Smooth muscle cell (in vitro differentiated cells): ENCODE measurements around the gene RABGEF1. TPM values are rescaled to one million over a fixed set of nuclear protein-coding genes. Genes with fewer than 3 reads are reported as not detected.
"Not testable (repeated sequence)": the region's sequence is repeated elsewhere in the genome, so short reads cannot be mapped to it uniquely, and the experiment has no call there.

Experiments
- DNase-seq: peaks from one replicate; lab custom pipeline; 2025; ENCODE audit not compliant: unreplicated experiment; lab: John Stamatoyannopoulos, UW
- H2AFZ ChIP-seq: fragments of 200-600 bp; sonication (generic); 2 replicates; pipeline ENCODE4 v1.6.0; 2016; ENCODE audit warnings: antibody characterized with exemption, low read depth, mild to moderate bottlenecking
- H3F3A ChIP-seq: fragments of 200-600 bp; sonication (generic); 2 replicates; pipeline ENCODE4 v1.6.0; 2017; ENCODE audit warnings: antibody characterized with exemption, low read depth
- H3K27ac ChIP-seq: fragments of 200-600 bp; sonication (generic); 2 replicates; pipeline ENCODE4 v1.5.1; 2016; ENCODE audit warnings: low read depth, mild to moderate bottlenecking
- H3K27me3 ChIP-seq: fragments of 200-600 bp; sonication (generic); 2 replicates; pipeline ENCODE4 v1.6.1; 2016; ENCODE audit warnings: low read depth, mild to moderate bottlenecking
- H3K36me3 ChIP-seq: fragments of 200-600 bp; sonication (generic); 2 replicates; pipeline ENCODE4 v1.5.1; 2016; ENCODE audit warnings: low read depth
- H3K4me1 ChIP-seq: fragments of 200-600 bp; sonication (generic); 2 replicates; pipeline ENCODE4 v1.5.1; 2016; ENCODE audit warnings: low read depth
- H3K4me2 ChIP-seq: fragments of 200-600 bp; sonication (generic); 2 replicates; pipeline ENCODE4 v1.6.0; 2016; ENCODE audit warnings: mild to moderate bottlenecking
- H3K4me3 ChIP-seq: fragments of 200-600 bp; sonication (generic); 2 replicates; pipeline ENCODE4 v1.5.1; 2016; ENCODE audit warnings: mild to moderate bottlenecking
- H3K79me2 ChIP-seq: fragments of 200-600 bp; sonication (generic); 2 replicates; pipeline ENCODE4 v1.6.0; 2016; ENCODE audit warnings: low read depth, mild to moderate bottlenecking
- H3K9ac ChIP-seq: fragments of 200-600 bp; sonication (generic); 2 replicates; pipeline ENCODE4 v1.6.0; 2016; ENCODE audit warnings: low read depth
- H3K9me3 ChIP-seq: fragments of 200-600 bp; sonication (generic); replicated peaks from 2 replicates; pipeline ENCODE4 v1.5.1; 2016; ENCODE audit warnings: low read depth
- H4K20me1 ChIP-seq: fragments of 200-600 bp; sonication (generic); 2 replicates; pipeline ENCODE4 v1.6.0; 2016; ENCODE audit warnings: low read depth
- WGBS: methylation state at CpG from one replicate; pipeline ENCODE4 v1.1.7; 2016; ENCODE audit warnings: low lambda C conversion rate; 5-methylcytosine and 5-hydroxymethylcytosine counted together
- polyA plus RNA-seq: library from polyadenylated mRNA; unstranded; fragments of >200 nt; fragmentation: Nextera tagmentation; extraction: Ambion mirVana; gene quantifications from 2 replicates; pipeline ENCODE4 v1.2.1, GENCODE V29; 2016
- total RNA-seq: library from RNA; depleted of rRNA; stranded (reverse); fragments of >200 nt; gene quantifications from 2 replicates; pipeline ENCODE4 v1.2.3, GENCODE V29; 2014
- TF ChIP-seq, protein P1 (sequence below): fragments of 200-600 bp; sonication (generic); IDR thresholded peaks from 2 replicates; pipeline ENCODE4 v1.5.1; 2017; ENCODE audit warnings: borderline replicate concordance, mild to moderate bottlenecking, antibody characterized with exemption; ENCODE audit not compliant: insufficient read depth, poor library complexity, severe bottlenecking

RABGEF1 gene
- total and polyA plus RNA-seq, 2 experiments from 2014 or later, result 18.8 to 34.9 TPM

DNA sequence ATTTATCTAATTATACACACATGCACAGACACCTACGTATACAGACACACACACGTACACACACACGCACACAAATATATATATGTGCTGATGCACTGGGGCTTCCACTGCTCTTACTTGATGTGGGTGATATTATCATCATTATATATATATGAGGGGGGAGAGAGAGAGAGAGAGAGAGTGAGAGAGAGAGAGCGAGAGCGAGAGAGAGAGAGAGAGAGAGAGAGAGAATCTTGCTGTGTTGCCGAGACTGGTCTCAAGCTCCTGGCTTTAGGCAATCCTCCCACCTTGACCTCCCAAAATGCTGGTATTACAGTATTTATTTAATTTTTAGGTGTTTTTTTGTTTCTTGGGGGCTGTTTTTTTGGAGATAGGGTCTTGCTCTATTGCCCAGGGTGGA is 3.6 kb upstream of the RABGEF1 start:
- no peak overlapping the region for H3K9ac ChIP-seq
- no peak overlapping the region for H3K27ac ChIP-seq
- peaks cover 26% of the 10 kb centered on the region for H3K79me2 ChIP-seq
- peaks cover 5% of the 10 kb centered on the region for H3K36me3 ChIP-seq
- WGBS, result 92% methylated on average over 6 of the region's 6 CpGs
- TF ChIP-seq, protein P1, sequence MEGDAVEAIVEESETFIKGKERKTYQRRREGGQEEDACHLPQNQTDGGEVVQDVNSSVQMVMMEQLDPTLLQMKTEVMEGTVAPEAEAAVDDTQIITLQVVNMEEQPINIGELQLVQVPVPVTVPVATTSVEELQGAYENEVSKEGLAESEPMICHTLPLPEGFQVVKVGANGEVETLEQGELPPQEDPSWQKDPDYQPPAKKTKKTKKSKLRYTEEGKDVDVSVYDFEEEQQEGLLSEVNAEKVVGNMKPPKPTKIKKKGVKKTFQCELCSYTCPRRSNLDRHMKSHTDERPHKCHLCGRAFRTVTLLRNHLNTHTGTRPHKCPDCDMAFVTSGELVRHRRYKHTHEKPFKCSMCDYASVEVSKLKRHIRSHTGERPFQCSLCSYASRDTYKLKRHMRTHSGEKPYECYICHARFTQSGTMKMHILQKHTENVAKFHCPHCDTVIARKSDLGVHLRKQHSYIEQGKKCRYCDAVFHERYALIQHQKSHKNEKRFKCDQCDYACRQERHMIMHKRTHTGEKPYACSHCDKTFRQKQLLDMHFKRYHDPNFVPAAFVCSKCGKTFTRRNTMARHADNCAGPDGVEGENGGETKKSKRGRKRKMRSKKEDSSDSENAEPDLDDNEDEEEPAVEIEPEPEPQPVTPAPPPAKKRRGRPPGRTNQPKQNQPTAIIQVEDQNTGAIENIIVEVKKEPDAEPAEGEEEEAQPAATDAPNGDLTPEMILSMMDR, result no peak
- no peaks in the 10 kb centered on the region for H3K27me3 ChIP-seq
- H4K20me1 ChIP-seq, result peaks cover 4% of the 10 kb centered on the region
- H3K4me1 ChIP-seq, result peaks cover 5% of the 10 kb centered on the region
- H3K4me3 ChIP-seq, result no peak overlapping the region
- no peaks in the 10 kb centered on the region for H3K9me3 ChIP-seq
- no peak overlapping the region for H2AFZ ChIP-seq
- H3F3A ChIP-seq, result no peaks in the 10 kb centered on the region
- no peak overlapping the region for H3K4me2 ChIP-seq
- DNase-seq, result no peak

DNA sequence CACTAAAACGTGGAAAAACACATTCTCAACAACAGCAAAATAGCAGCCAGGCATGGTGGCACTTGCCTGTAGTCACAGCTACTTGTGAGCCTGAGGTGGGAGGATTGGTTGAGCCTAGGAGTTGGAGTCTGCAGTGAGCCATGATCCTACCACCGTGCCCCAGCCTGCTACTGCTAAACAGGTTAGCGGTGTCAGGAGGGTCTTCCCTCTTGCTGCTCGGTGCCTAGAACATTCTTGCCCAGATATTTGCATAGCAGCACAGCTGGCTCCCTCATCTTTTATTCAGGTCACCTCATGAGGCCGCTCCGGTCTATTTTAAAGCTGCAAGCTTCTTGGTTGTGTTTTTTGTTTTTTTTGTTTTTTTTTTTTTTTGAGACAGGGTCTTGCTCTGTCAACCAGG is 2.9 kb upstream of the RABGEF1 start:
- no peaks in the 10 kb centered on the region for H3K27me3 ChIP-seq
- H2AFZ ChIP-seq, result no peak overlapping the region
- no peak overlapping the region for H3K27ac ChIP-seq
- H3K9me3 ChIP-seq, result no peaks in the 10 kb centered on the region
- no peak overlapping the region for H3K4me2 ChIP-seq
- 89% methylated on average over 6 of the region's 6 CpGs for WGBS
- no peaks in the 10 kb centered on the region for H3F3A ChIP-seq
- peaks cover 11% of the 10 kb centered on the region for H4K20me1 ChIP-seq
- no peak overlapping the region for H3K4me3 ChIP-seq
- H3K36me3 ChIP-seq, result peaks cover 5% of the 10 kb centered on the region
- H3K79me2 ChIP-seq, result peaks cover 33% of the 10 kb centered on the region
- H3K4me1 ChIP-seq, result peaks cover 5% of the 10 kb centered on the region
- TF ChIP-seq, protein P1, result no peak
- no peak for DNase-seq
- no peak overlapping the region for H3K9ac ChIP-seq

DNA sequence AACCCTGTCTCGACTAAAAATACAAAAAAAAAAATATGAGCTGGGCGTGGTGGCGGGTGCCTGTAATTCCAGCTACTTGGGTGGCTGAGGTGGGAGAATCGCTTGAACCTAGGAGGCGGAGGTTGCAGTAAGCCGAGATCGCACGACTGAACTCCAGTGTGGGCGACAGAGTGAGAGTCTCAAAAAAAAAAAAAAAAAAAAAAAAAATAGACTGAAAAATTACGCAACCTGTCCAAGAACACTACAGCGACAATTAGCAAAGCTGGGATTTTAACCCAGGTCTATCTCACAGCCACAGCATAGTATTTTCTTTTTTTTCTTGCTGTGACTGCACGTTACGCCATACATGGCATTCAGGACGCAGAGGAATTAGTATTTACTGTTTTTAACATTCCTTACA is 1.1 kb upstream of the RABGEF1 start:
- Histone ChIP-seq H3K27me3 (no peaks in the 10 kb centered on the region), H3K27ac (peak overlapping the region; percentile 100), H3K79me2 (peaks cover 52% of the 10 kb centered on the region), H3K4me1 (peaks cover 5% of the 10 kb centered on the region), H3K4me3 (peak overlapping the region; percentile 100), H2AFZ (no peak overlapping the region), H3K9me3 (no peaks in the 10 kb centered on the region), H3F3A (no peaks in the 10 kb centered on the region), H3K4me2 (peak overlapping the region; percentile 97), H4K20me1 (peaks cover 26% of the 10 kb centered on the region), H3K9ac (peak overlapping the region; percentile 100), H3K36me3 (peaks cover 5% of the 10 kb centered on the region)
- no peak for DNase-seq
- TF ChIP-seq, protein P1, result no peak
- 88% methylated on average over 14 of the region's 14 CpGs for WGBS

DNA sequence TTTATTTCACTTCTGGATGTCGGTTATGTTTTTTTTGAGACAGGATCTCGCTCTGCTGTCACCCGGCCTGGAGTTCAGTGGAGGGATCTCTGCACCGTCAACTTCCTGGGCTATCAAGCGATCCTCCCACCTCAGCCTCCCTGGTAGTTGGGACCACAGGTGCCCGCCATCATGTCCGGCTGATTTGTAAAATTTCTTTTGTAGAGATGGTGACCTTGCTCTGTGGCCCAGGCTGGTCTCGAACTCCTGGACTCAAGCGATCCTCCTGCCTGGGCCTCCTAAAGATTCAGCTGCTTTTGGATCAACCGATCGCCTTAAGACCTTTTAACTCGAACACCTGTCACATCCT is 606 bp upstream of the RABGEF1 start:
- peak overlapping the region; percentile 100 for H3K4me3 ChIP-seq
- H3K4me2 ChIP-seq, result peak overlapping the region; percentile 97
- DNase-seq, result no peak
- TF ChIP-seq, protein P1, result no peak
- H3F3A ChIP-seq, result no peaks in the 10 kb centered on the region
- peaks cover 5% of the 10 kb centered on the region for H3K4me1 ChIP-seq
- peak overlapping the region; percentile 100 for H3K27ac ChIP-seq
- H3K9ac ChIP-seq, result peak overlapping the region; percentile 100
- 20% methylated on average over 12 of the region's 12 CpGs for WGBS
- peaks cover 31% of the 10 kb centered on the region for H4K20me1 ChIP-seq
- H2AFZ ChIP-seq, result peak overlapping the region; percentile 37
- H3K79me2 ChIP-seq, result peaks cover 56% of the 10 kb centered on the region
- H3K9me3 ChIP-seq, result no peaks in the 10 kb centered on the region
- H3K36me3 ChIP-seq, result peaks cover 5% of the 10 kb centered on the region
- H3K27me3 ChIP-seq, result no peaks in the 10 kb centered on the region

DNA sequence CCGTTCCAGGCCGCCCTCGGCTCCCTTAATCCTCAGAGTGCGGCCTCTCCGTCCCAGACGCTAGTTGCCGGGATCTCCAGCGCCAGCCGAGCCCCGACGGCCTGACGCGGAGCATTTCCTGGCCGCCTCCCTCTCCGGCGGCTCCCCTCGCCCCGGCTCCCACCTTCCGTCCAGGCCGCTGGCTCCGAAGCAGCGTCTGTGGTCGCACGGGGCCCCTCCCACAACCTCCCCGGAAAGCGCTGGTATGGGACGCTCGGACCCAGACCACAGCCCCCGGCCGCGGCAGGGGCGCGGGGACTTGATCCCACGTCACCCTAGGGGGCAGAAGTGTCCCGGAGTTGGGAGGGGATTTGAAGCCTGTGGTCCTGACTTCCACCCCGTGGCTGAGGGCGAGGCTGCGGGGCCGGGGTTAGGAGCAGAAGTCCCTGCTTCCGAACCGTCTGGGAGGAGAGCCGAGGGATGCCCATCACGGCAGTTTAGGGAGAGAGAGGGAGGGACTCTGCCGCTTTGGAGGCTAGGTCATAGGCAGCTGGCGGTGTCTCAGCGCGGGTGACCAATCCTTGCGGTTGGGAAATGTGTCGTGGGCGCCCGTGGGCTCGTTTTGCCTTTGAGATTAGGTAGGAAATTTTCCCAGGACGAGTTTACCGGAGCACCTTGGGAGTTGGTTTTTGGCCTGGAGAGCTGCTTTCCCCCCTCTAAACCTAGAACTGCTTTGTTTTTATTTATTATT is 612 bp downstream of the RABGEF1 start:
- not testable (repeated sequence) for H3K9me3 ChIP-seq, H3F3A ChIP-seq, H3K4me1 ChIP-seq, H3K36me3 ChIP-seq, H3K27me3 ChIP-seq, H2AFZ ChIP-seq
- peak; percentile 51 for DNase-seq
- WGBS, result under 1% methylated on average over 51 of the region's 54 CpGs
- H3K79me2 ChIP-seq, result peaks cover 68% of the 10 kb centered on the region
- peaks cover 43% of the 10 kb centered on the region for H4K20me1 ChIP-seq
- H3K9ac ChIP-seq, result peak overlapping the region; percentile 100
- H3K27ac ChIP-seq, result peak overlapping the region; percentile 100
- H3K4me2 ChIP-seq, result peak overlapping the region; percentile 97
- peak overlapping the region; percentile 100 for H3K4me3 ChIP-seq
